ENCODE measurements around the gene RASL10B.

Gene RASL10B

GRCh38 chr17:35766489-35766877, 35.0 kb downstream of the RASL10B start:
- DNase-seq: no peak

GRCh38 chr17:35766903-35767510, 35.6 kb downstream of the RASL10B start:
- peak; percentile 37 for DNase-seq

GRCh38 chr17:35768797-35769196, 37.4 kb downstream of the RASL10B start:
- DNase-seq: no peak

DNA sequence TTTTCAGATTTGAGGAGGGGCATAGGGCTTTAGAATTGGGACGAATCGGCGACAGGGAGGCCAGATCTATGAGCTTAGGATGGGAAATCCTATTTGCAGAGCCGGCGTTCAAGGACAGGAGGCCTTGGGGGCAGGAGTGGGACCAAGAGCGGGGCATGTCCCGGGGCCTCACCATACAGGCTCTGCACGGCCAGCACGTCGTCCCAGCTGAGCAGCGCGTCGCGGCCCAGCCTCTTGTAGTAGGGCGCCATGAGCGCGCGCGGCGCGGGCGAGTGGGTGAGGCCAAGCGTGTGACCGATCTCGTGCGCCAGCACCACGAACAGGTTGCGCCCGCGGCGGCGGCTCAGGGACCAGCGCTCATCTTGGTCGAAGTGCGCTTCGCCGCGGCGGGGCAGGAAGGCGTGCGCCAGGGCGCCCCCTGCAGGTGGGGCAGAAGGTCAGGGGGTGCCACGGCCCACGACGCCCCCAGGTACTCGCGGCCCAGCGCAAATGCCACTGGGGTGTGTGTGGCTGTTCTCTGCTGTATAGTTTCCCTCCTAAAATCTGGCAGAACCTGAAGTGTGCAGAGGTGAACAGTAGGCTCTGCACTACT, 38.6 kb downstream of the RASL10B start:
- no peak for DNase-seq

- no peak for DNase-seq
Observed at GRCh38 chr17:35773129-35773528, 41.7 kb downstream of the RASL10B start.

- DNase-seq: no peak
Observed at GRCh38 chr17:35773679-35774425, 42.4 kb downstream of the RASL10B start.

DNA sequence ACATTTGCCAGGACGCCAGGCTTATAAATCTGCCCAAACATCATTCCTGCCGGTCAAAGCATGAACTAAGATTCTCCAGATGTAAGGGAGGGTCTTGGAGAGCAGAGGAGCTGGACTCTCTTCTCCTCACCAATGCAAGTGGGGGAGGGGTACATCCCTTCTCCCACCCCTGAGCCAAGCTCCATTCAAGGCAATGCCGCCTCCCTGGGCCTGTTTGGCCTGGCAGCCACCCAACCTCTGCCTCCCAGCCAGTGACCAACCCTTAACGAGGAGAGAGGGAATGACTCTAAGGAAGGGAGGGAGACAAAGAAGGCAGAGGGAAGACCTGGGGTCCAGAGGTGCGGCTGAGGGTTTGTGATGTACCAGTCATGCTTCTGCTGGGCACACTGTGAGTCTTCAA, 43.1 kb downstream of the RASL10B start:
- no peak for DNase-seq

DNA sequence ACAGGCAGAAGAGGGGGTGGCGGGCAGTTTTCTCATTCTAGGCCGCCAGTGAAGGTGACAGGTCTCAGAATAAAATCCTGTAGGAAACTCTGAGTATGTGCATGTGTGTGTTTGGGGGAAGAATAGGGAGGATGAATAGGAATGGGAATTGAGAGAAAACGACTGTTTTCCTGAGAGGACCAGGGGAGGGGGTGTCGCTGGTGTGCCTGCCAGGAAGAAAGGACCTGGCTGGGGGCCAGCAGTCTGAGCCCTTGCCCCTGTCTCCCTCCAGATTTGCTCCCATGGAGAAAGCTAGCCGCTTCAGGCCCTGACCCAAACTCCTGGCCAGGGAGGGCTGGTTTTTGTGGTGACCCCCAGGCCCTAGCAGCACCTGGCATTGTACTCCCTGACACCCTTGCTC, 43.6 kb downstream of the RASL10B start:
- DNase-seq: no peak

DNA sequence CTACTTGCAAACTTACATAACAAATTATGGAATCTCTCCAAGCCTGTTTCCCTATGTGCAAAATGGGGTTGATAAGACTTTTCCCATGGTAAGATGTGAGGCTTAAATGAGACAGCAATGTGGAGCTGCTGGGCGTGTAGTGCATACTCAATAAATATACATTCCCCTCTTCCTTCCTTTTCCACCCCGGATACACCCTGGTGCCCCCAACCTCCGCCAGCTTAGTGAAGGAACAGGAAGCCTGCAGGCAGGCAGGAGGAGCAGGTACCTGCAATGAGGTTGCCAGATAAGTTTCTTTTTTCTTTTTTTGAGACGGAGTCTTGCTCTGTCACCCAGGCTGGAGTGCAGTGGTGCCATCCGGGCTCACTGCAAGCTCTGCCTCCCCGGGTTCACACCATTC, 44.1 kb downstream of the RASL10B start:
- DNase-seq: no peak

GRCh38 chr17:35778641-35779196, 47.3 kb downstream of the RASL10B start:
- no peak for DNase-seq

DNA sequence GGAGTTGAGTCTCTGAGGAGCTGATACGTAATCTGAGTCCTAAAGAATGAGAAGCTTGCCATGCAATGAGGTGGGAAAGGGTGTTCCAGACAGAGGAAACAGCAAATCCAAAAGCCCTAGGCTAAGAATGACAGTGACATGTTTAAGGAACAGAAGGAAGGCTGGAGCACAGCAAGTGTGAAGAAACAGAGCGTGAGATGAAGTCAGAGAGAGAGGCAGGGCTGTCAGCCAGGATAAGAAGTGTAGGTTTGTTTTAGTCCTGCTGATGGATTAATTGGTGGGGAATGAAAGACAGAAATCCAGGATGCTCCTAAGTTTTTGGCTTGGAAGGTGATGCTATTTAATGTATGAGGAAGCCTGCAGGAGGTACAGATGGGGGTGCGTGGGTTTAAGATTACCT, 49.5 kb downstream of the RASL10B start:
- no peak for DNase-seq

DNA sequence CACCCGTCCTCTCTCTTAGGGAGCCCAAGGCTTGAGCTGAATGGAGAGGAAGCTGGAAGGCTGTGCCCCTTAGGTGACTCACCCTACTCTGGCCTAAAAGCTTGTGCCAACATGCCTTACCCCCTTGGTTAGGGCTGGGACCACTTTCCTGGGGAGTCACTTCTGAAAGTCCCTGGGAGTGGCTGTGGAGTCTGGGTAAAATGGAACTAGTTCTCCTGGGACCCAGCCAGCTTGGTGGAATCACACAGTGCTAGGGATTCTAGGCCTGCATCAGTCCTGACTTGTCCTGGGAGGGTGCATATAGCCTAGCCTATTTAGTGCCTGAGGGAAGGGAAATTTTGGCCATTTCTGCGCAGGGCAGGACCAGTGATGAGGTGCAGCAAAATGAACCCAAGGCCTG, 53.5 kb downstream of the RASL10B start:
- no peak for DNase-seq

GRCh38 chr17:35786941-35787432, 55.5 kb downstream of the RASL10B start:
- DNase-seq: no peak

DNA sequence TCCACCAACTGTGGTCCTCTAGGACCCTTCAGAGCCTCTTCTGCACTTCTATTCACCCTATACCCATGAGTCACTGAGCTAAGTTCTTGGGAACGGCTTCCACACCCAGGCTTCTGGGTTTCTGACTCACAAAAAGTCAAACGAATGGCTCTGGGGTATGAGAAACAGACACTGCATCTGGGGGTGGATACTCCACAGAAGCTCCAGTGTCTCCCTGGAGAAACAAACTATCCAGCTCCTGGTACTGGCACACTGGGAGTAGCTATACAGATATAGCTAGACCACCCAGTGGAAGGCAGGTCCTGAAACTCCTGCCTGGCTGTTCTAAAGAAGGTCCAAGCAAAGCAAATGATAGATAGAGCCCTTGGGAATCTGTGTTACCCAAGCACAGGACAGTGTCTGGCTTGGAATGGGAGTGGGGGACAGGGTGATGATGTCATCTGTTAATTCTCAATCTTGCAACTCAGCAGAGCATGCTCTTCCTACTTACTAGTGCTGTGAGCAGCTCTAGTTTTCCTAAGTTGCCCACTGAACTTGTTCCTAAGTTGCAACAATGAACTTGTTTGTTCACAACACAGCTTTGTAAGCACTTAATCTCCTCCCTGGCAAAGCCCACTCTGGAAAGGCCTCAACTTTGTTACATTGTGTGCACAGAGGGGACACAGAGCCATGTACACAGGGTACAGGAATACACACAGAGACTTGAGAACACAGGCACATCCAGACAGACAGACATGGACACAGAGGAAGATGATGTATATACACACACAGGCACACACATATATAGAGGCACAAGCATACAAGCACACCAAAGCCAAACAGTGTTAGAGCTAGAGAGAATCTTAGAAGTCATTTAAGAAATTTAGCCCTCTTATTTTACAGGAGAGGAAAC, 57.3 kb downstream of the RASL10B start:
- DNase-seq: no peak

GRCh38 chr17:35790841-35791240, 59.4 kb downstream of the RASL10B start:
- no peak for DNase-seq

DNA sequence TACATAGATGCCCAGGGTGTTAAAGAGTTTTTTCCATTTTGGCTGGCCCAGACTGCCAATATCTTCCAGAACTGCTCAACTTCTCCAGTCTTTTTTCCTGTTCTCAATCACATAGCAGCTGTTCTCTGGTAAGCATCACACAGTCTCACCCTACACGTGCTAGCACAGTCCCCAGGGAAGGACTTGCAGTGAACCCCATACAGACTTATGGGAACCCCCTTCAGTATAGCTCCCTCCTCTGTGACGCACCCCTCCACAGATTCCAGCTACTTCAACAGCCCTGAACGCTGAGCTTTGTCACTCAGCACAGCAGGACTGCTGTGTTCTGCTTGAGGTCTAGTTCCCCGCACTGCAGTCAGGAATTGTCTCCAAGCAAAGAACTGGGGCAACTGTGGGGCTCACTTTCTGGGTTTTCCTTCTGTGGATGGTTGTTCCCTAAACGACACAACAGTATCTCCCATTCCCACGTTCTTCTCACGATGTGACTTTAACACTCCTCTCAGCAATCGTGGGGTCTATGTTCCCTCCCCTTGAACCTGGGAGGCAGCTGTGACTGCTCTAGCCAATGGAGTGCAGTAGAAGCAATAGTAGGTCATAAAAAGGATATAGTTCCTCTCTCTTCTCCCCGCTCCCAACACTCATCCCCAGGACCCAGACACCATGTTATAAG, 60.4 kb downstream of the RASL10B start:
- DNase-seq: no peak
